Measurements from ENCODE around the gene OR4K5. TPM values are rescaled to one million over a fixed set of nuclear protein-coding genes. Genes with fewer than 3 reads are reported as not detected.

Gene OR4K5
- total RNA-seq, 1 experiment from 2014 or later = not detected

GRCh38 chr14:19917243-19917642 is 3.2 kb upstream of the OR4K5 start:
- Histone ChIP-seq H3K27me3 (ENCODE audit: control insufficient read depth, insufficient read depth, low read length) (no peaks in the 10 kb centered on the region), H3K9me3 (ENCODE audit: control insufficient read depth, insufficient read depth, low read depth, low read length) (no peaks in the 10 kb centered on the region), H3K36me3 (ENCODE audit: control insufficient read depth, insufficient read depth, low read length) (no peaks in the 10 kb centered on the region), H3K4me3 (ENCODE audit: low read depth in 2 of 2, low read length in 2 of 2) (no peak overlapping the region), H3K4me1 (ENCODE audit: control insufficient read depth, insufficient read depth, low read length) (no peaks in the 10 kb centered on the region; the same call in none of the 2 replicates), H3K27ac (ENCODE audit: low read length) (peak overlapping the region; percentile 15; the same call in 1 of the 2 replicates)
- POLR2A ChIA-PET = no interaction called here
- intact Hi-C loops (cut with micrococcal nuclease; ENCODE audit: unreplicated experiment) (no loop called here), in situ Hi-C loops (cut with HindIII; ENCODE audit: low pct_unique_long_range_greater_than_20kb, low sequenced_read_pairs) (no loop called here)
- no peak for DNase-seq (ENCODE audit: low read depth, low spot score)
- CTCF ChIA-PET = no interaction called here
- TF ChIP-seq TCF7L2 (IDR thresholded peaks at IDR 0.05; ENCODE audit: low read depth, low read length) (no peak), REST (IDR thresholded peaks at IDR 0.05; ENCODE audit: insufficient read depth in 1 of 2, low read depth in 2 of 2, low read length in 1 of 2) (no peak), POLR2AphosphoS5 (IDR thresholded peaks at IDR 0.05; ENCODE audit: low read depth, low read length) (no peak), CTCF (IDR thresholded peaks at IDR 0.05) (no peak), SIN3A (IDR thresholded peaks at IDR 0.05; ENCODE audit: borderline replicate concordance, insufficient read depth, low read depth, low read length) (no peak)
- no peak for ATAC-seq
- BruUV-seq (replicated peaks) = no TSS peak

GRCh38 chr14:19917955-19918518 is 2.4 kb upstream of the OR4K5 start:
- POLR2A ChIA-PET = no interaction called here
- peak; percentile 85 for ATAC-seq
- no peak for DNase-seq (ENCODE audit: low read depth, low spot score)
- Histone ChIP-seq H3K27me3 (ENCODE audit: control insufficient read depth, insufficient read depth, low read length) (no peaks in the 10 kb centered on the region), H3K27ac (ENCODE audit: low read length) (no peak overlapping the region), H3K36me3 (ENCODE audit: control insufficient read depth, insufficient read depth, low read length) (no peaks in the 10 kb centered on the region), H3K9me3 (ENCODE audit: control insufficient read depth, insufficient read depth, low read depth, low read length) (no peaks in the 10 kb centered on the region), H3K4me3 (ENCODE audit: low read depth in 2 of 2, low read length in 2 of 2) (no peak overlapping the region), H3K4me1 (ENCODE audit: control insufficient read depth, insufficient read depth, low read length) (no peaks in the 10 kb centered on the region; the same call in none of the 2 replicates)
- CTCF ChIA-PET = no interaction called here
- BruUV-seq (replicated peaks) = no TSS peak
- TF ChIP-seq POLR2AphosphoS5 (IDR thresholded peaks at IDR 0.05; ENCODE audit: low read depth, low read length) (no peak), TCF7L2 (IDR thresholded peaks at IDR 0.05; ENCODE audit: low read depth, low read length) (peak; percentile 53; the same call in 1 of the 2 replicates), SIN3A (IDR thresholded peaks at IDR 0.05; ENCODE audit: borderline replicate concordance, insufficient read depth, low read depth, low read length) (no peak), CTCF (IDR thresholded peaks at IDR 0.05) (no peak), REST (IDR thresholded peaks at IDR 0.05; ENCODE audit: insufficient read depth in 1 of 2, low read depth in 2 of 2, low read length in 1 of 2) (no peak)
- in situ Hi-C loops (cut with HindIII; ENCODE audit: low pct_unique_long_range_greater_than_20kb, low sequenced_read_pairs) (no loop called here), intact Hi-C loops (cut with micrococcal nuclease; ENCODE audit: unreplicated experiment) (no loop called here)
